ENCODE results near the gene ATP6V1A.

ATP6V1A gene

GRCh38 chr3:113753376-113753985 lies 6.6 kb downstream of the ATP6V1A start:
- Histone ChIP-seq H3K36me3 (ENCODE audit: low read depth) (peaks cover 18% of the 10 kb centered on the region), H3K27me3 (ENCODE audit: insufficient read depth, poor library complexity, severe bottlenecking) (no peaks in the 10 kb centered on the region), H3K4me1 (ENCODE audit: insufficient read depth, poor library complexity, severe bottlenecking) (peaks cover 20% of the 10 kb centered on the region), H3K4me3 (ENCODE audit: severe bottlenecking) (no peak overlapping the region), H3K9me3 (ENCODE audit: severe bottlenecking) (no peaks in the 10 kb centered on the region), H3K27ac (ENCODE audit: poor library complexity, severe bottlenecking) (no peak overlapping the region)
- ATAC-seq (ENCODE audit: low read depth) (no peak), DNase-seq (ENCODE audit: low spot score) (no peak)
- no peak for TF ChIP-seq CTCF (IDR thresholded peaks at IDR 0.05; ENCODE audit: poor library complexity, severe bottlenecking)

- Histone ChIP-seq H3K4me1 (ENCODE audit: insufficient read depth, poor library complexity, severe bottlenecking) (peaks cover 15% of the 10 kb centered on the region), H3K9me3 (ENCODE audit: severe bottlenecking) (no peaks in the 10 kb centered on the region), H3K27ac (ENCODE audit: poor library complexity, severe bottlenecking) (no peak overlapping the region), H3K36me3 (ENCODE audit: low read depth) (peaks cover 18% of the 10 kb centered on the region), H3K27me3 (ENCODE audit: insufficient read depth, poor library complexity, severe bottlenecking) (no peaks in the 10 kb centered on the region), H3K4me3 (ENCODE audit: severe bottlenecking) (no peak overlapping the region)
- DNase-seq (ENCODE audit: low spot score) = no peak
- no peak for TF ChIP-seq CTCF (IDR thresholded peaks at IDR 0.05; ENCODE audit: poor library complexity, severe bottlenecking)
- no peak for ATAC-seq (ENCODE audit: low read depth)
Measured at GRCh38 chr3:113754494-113755159, 7.8 kb downstream of the ATP6V1A start.

GRCh38 chr3:113758389-113759024 lies 11.7 kb downstream of the ATP6V1A start:
- DNase-seq (ENCODE audit: low spot score) (no peak), ATAC-seq (ENCODE audit: low read depth) (peak; percentile 54; the same call in 1 of the 3 replicates)
- no peak overlapping the region for H3K4me3 ChIP-seq (ENCODE audit: severe bottlenecking)
- H3K36me3 ChIP-seq (ENCODE audit: low read depth) = peaks cover 14% of the 10 kb centered on the region; the same call in 1 of the 2 replicates
- no peak for TF ChIP-seq CTCF (IDR thresholded peaks at IDR 0.05; ENCODE audit: poor library complexity, severe bottlenecking)
- H3K4me1 ChIP-seq (ENCODE audit: insufficient read depth, poor library complexity, severe bottlenecking) = peaks cover 4% of the 10 kb centered on the region
- H3K9me3 ChIP-seq (ENCODE audit: severe bottlenecking) = no peaks in the 10 kb centered on the region
- no peaks in the 10 kb centered on the region for H3K27me3 ChIP-seq (ENCODE audit: insufficient read depth, poor library complexity, severe bottlenecking)
- H3K27ac ChIP-seq (ENCODE audit: poor library complexity, severe bottlenecking) = no peak overlapping the region

- no peak for TF ChIP-seq CTCF (IDR thresholded peaks at IDR 0.05; ENCODE audit: poor library complexity, severe bottlenecking)
- Histone ChIP-seq H3K4me3 (ENCODE audit: severe bottlenecking) (no peak overlapping the region), H3K27ac (ENCODE audit: poor library complexity, severe bottlenecking) (no peak overlapping the region), H3K4me1 (ENCODE audit: insufficient read depth, poor library complexity, severe bottlenecking) (peaks cover 7% of the 10 kb centered on the region), H3K36me3 (ENCODE audit: low read depth) (no peaks in the 10 kb centered on the region), H3K27me3 (ENCODE audit: insufficient read depth, poor library complexity, severe bottlenecking) (no peaks in the 10 kb centered on the region), H3K9me3 (ENCODE audit: severe bottlenecking) (no peaks in the 10 kb centered on the region)
- DNase-seq (ENCODE audit: low spot score) (no peak), ATAC-seq (ENCODE audit: low read depth) (no peak)
Measured at GRCh38 chr3:113764698-113765097, 17.9 kb downstream of the ATP6V1A start.
